Calu3 (cell line): ENCODE measurements around the gene DZIP1. TPM values are rescaled to one million over a fixed set of nuclear protein-coding genes. Genes with fewer than 3 reads are reported as not detected.
A peak's percentile ranks its signal among the peaks of the same experiment; 100 is the strongest.

Experiments used
- BruUV-seq: library from RNA; stranded (reverse); fragments of 400-500 nt; replicated peaks from 2 replicates; lab custom pipeline; 2021; lab: Mats Ljungman, UMichigan
- CTCF ChIA-PET: fragments of 300-600 bp; sonication (Branson Sonifier 250); formaldehyde crosslinking; loops from one replicate; lab custom pipeline; 2022; ENCODE audit warnings: antibody characterized with exemption; lab: Charles Lee
- DNase-seq: peaks from one replicate; pipeline ENCODE4 v3.0.0; 2022
- H3K27ac Mint-ChIP-seq: one replicate; pipeline ENCODE4 v1.8.0; 2022; ENCODE audit warnings: mixed read lengths; ENCODE audit not compliant: unreplicated experiment
- H3K27me3 Mint-ChIP-seq: one replicate; pipeline ENCODE4 v1.8.0; 2022; ENCODE audit warnings: mixed read lengths; ENCODE audit not compliant: unreplicated experiment
- H3K36me3 Mint-ChIP-seq: one replicate; pipeline ENCODE4 v1.8.0; 2022; ENCODE audit warnings: mild to moderate bottlenecking, moderate library complexity, mixed read lengths; ENCODE audit not compliant: insufficient read depth, unreplicated experiment
- H3K4me1 Mint-ChIP-seq: one replicate; pipeline ENCODE4 v1.8.0; 2022; ENCODE audit warnings: mild to moderate bottlenecking, low read depth, mixed read lengths; ENCODE audit not compliant: unreplicated experiment
- H3K4me3 Mint-ChIP-seq: one replicate; pipeline ENCODE4 v1.8.0; 2022; ENCODE audit warnings: mild to moderate bottlenecking, low read depth, moderate library complexity, mixed read lengths; ENCODE audit not compliant: unreplicated experiment
- H3K9me3 Mint-ChIP-seq: one replicate; pipeline ENCODE4 v1.8.0; 2022; ENCODE audit warnings: low read depth, mixed read lengths; ENCODE audit not compliant: unreplicated experiment
- intact Hi-C: fragments of 100-400 bp; cut with micrococcal nuclease; formaldehyde crosslinking; loops from one replicate; pipeline ENCODE4 v1.10.0; 2022; ENCODE audit not compliant: unreplicated experiment
- total RNA-seq: library from RNA; stranded (reverse); gene quantifications from 2 replicates; pipeline ENCODE4 v1.2.3, GENCODE V29; 2022
- TF ChIP-seq, protein P1 (sequence below): fragments of 200-600 bp; IDR thresholded peaks from one replicate; pipeline ENCODE4 v1.8.0; 2022; ENCODE audit warnings: antibody characterized with exemption; ENCODE audit not compliant: unreplicated experiment

Gene DZIP1
- total RNA-seq, 1 experiment from 2014 or later, result 10.2 TPM

DNA sequence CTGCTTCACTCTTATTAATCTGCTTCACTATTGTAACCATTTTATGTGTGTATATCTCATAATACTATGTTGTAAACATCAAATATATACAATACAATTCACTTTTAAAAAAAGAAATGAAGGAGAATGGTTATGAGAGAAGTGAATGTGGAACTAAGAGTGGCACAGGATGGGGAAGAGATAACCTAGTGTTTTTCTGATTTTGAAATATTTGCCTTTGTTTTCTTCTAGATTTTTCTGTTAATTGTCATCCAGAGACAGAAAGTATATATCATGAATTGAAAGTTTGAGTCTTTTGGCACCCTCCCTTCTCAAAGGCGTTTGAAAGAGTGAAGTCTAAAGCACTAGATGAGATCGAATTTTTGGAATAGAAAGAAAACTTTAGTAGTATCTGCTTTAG, 35.2 kb upstream of the DZIP1 start:
- no peaks in the 10 kb centered on the region for H3K27me3 Mint-ChIP-seq
- CTCF ChIA-PET, result no interaction called here
- intact Hi-C loops, result loop anchor here (5.0 kb wide), 1 partner anchor 153 kb away; no protein-coding TSS in a partner anchor
- H3K27ac Mint-ChIP-seq, result no peak overlapping the region
- H3K36me3 Mint-ChIP-seq, result peaks cover 26% of the 10 kb centered on the region
- H3K4me3 Mint-ChIP-seq, result no peak overlapping the region
- peaks cover 3% of the 10 kb centered on the region for H3K9me3 Mint-ChIP-seq
- DNase-seq, result no peak
- BruUV-seq, result no TSS peak
- TF ChIP-seq, protein P1, sequence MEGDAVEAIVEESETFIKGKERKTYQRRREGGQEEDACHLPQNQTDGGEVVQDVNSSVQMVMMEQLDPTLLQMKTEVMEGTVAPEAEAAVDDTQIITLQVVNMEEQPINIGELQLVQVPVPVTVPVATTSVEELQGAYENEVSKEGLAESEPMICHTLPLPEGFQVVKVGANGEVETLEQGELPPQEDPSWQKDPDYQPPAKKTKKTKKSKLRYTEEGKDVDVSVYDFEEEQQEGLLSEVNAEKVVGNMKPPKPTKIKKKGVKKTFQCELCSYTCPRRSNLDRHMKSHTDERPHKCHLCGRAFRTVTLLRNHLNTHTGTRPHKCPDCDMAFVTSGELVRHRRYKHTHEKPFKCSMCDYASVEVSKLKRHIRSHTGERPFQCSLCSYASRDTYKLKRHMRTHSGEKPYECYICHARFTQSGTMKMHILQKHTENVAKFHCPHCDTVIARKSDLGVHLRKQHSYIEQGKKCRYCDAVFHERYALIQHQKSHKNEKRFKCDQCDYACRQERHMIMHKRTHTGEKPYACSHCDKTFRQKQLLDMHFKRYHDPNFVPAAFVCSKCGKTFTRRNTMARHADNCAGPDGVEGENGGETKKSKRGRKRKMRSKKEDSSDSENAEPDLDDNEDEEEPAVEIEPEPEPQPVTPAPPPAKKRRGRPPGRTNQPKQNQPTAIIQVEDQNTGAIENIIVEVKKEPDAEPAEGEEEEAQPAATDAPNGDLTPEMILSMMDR, result no peak
- H3K4me1 Mint-ChIP-seq, result peaks cover 15% of the 10 kb centered on the region

DNA sequence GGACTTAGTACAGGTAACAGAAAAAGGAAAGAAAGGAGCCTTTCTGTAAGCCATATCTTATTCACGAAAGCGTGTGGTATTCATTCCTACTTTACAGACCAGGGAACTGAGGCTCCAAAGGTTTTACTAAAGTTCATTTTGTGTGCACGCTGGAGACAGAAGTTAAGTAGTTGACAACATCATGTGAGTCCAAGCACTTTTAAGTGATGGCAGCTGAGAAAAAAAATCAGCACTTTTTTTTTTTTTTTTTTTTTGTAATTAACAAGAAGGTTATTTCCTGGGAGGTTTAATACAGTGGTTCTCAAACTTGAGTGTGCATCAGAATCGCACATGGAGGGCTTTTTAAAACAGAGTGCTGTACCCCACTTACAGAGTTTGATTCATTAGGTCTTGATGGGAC, 34.5 kb upstream of the DZIP1 start:
- H3K4me1 Mint-ChIP-seq, result peaks cover 10% of the 10 kb centered on the region
- TF ChIP-seq, protein P1, result no peak
- CTCF ChIA-PET, result no interaction called here

DNA sequence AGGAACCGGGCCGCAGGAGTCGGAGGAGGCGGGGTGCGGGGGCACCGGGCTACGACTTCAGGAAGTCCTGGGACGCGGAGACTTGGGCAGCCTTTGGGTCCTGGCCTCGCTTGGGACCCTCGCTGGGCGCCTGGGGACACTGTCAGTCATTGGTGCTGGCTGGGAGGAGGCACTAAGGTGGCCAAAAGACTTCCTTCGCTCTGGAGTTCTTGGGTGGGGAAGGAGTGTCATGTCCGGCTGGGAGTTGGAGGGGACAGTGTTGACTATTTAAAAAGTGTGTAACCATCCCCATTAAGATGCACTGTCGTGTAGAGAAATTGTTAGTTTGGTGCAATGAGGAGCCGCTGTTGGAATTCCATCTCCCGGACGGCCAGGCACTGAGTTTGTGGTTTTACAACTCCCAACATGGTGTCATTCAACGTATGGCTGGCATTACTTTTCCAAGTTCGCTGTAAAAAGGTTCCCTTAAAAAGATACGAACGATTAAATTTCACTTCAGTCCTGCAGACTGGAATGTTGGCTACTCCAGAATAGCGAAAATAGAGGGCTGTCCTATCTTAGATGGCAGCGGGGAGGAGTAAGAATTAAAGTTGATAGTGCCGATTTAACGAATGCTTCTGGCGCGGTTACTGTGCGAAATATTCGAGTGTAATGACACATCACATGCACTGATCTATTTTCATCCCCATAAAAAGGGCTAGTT, 33.2 kb upstream of the DZIP1 start:
- Mint-ChIP-seq H3K4me3 (peak overlapping the region; percentile 92), H3K27me3 (no peaks in the 10 kb centered on the region), H3K9me3 (no peaks in the 10 kb centered on the region), H3K36me3 (peaks cover 26% of the 10 kb centered on the region), H3K4me1 (peaks cover 8% of the 10 kb centered on the region), H3K27ac (no peak overlapping the region)
- TF ChIP-seq, protein P1, result no peak
- BruUV-seq, result TSS peak; percentile 34
- DNase-seq, result no peak
- intact Hi-C loops, result loop anchor here (5.0 kb wide), 1 partner anchor 155 kb away; no protein-coding TSS in a partner anchor
- CTCF ChIA-PET, result no interaction called here

More for the DNA sequence above, 34.5 kb upstream of the DZIP1 start:
- intact Hi-C loops, result loop anchor here (5.0 kb wide), 1 partner anchor 153 kb away; no protein-coding TSS in a partner anchor
- H3K9me3 Mint-ChIP-seq, result no peaks in the 10 kb centered on the region
- peaks cover 26% of the 10 kb centered on the region for H3K36me3 Mint-ChIP-seq
- H3K27ac Mint-ChIP-seq, result no peak overlapping the region
- no peak for DNase-seq
- H3K27me3 Mint-ChIP-seq, result no peaks in the 10 kb centered on the region
- peak overlapping the region; percentile 92 for H3K4me3 Mint-ChIP-seq
- no TSS peak for BruUV-seq

DNA sequence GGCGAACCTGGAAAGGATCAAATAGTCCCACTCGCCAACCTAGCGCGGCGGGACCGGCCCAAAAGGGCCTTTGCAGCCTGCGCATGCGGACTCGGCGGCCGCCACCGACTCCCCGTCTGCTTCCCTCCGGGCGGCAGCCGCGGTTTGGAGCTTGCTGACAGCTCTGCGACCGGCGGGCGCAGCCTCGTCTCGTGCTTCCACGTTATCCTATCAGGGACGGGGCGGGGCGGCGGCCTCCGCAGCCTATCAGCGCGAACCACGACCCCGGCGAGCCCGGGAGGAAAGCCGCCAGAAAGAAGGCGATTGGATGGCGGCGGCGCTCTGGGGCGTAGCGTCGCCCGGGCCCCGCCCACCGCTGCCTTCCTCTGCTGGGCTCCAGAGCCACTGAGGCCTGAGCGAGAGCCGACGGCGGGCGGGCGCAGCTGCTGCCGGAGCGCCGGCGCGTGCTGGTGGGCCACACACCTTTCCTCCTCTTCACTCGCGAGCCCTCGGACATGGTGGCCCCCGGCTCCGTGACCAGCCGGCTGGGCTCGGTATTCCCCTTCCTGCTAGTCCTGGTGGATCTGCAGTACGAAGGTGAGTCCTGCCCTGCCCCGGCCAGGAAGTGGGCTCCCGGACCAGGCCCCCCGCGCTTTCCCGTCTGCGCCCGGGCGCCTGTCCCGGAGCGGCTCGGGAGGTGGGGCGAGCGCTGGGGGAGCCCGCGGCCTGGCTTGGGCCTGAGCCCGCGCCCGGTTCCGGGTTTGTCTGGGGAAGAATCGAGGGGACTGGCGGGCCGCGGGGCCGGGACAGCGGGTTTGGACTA, 32.5 kb upstream of the DZIP1 start, which contains the start of gene DNAJC3:
DNAJC3 (plus strand) TSS at position 378 of the 802 bp plus-strand sequence; CDS start at position 495, 117 bp downstream.
- intact Hi-C loops, result loop anchor here (5.0 kb wide), 1 partner anchor 155 kb away; no protein-coding TSS in a partner anchor
- TF ChIP-seq, protein P1, result no peak
- Mint-ChIP-seq H3K9me3 (no peaks in the 10 kb centered on the region), H3K27ac (peak within 1 kb of the TSS; percentile 85), H3K4me3 (peak within 1 kb of the TSS; percentile 92), H3K4me1 (peaks cover 6% of the 10 kb centered on the region), H3K36me3 (peaks cover 26% of the 10 kb centered on the region), H3K27me3 (no peaks in the 10 kb centered on the region)
- peak; percentile 87 for DNase-seq
- CTCF ChIA-PET, result no interaction called here
- BruUV-seq, result no TSS peak
